Measurements from ENCODE around the gene MUC15. TPM values are rescaled to one million over a fixed set of nuclear protein-coding genes. Genes with fewer than 3 reads are reported as not detected.

The MUC15 gene
- total RNA-seq, 1 experiment from 2014 or later, result not detected

- no peak for TF ChIP-seq CTCF (conservative IDR thresholded peaks at IDR 0.05; ENCODE audit: low read depth, low read length)
- no peak for TF ChIP-seq EZH2 (IDR thresholded peaks at IDR 0.05; ENCODE audit: low read length, unreplicated experiment)
- no peak for TF ChIP-seq EZH2phosphoT487 (IDR thresholded peaks at IDR 0.05; ENCODE audit: borderline replicate concordance, low read length)
- ATAC-seq (no peak), DNase-seq (no peak)
- ChIA-PET POLR2A (ENCODE audit: unreplicated experiment) (no interaction called here), CTCF (no interaction called here)
- H3K4me1 ChIP-seq (ENCODE audit: insufficient read depth, low read length), result no peaks in the 10 kb centered on the region
- no peak overlapping the region for H3K27ac ChIP-seq (ENCODE audit: low read length)
- no peaks in the 10 kb centered on the region for H3K36me3 ChIP-seq (ENCODE audit: low read depth, low read length)
- no peaks in the 10 kb centered on the region for H3F3A ChIP-seq (ENCODE audit: low read length, unreplicated experiment)
- no peak overlapping the region for H3K4me3 ChIP-seq (ENCODE audit: low read length)
- intact Hi-C loops (cut with micrococcal nuclease), result no loop called here
- no peaks in the 10 kb centered on the region for H3K9me2 ChIP-seq (replicated peaks; ENCODE audit: low read length)
- H3K9ac ChIP-seq (ENCODE audit: low read length), result no peak overlapping the region
- H4K20me1 ChIP-seq (ENCODE audit: low read length), result no peaks in the 10 kb centered on the region
- no peaks in the 10 kb centered on the region for H3K79me2 ChIP-seq (ENCODE audit: low read length)
- H3K27me3 ChIP-seq (ENCODE audit: low read length), result no peaks in the 10 kb centered on the region
- H3K4me2 ChIP-seq (ENCODE audit: low read length), result no peak overlapping the region
- no peak overlapping the region for H2AFZ ChIP-seq (ENCODE audit: low read length)
- H3K9me3 ChIP-seq (ENCODE audit: low read length), result no peaks in the 10 kb centered on the region
- no TSS peak for BruUV-seq (replicated peaks)
Measured at GRCh38 chr11:26519469-26519868, 52.6 kb downstream of the MUC15 start.

- Histone ChIP-seq H3K36me3 (ENCODE audit: low read depth, low read length) (no peaks in the 10 kb centered on the region), H3F3A (ENCODE audit: low read length, unreplicated experiment) (no peaks in the 10 kb centered on the region), H2AFZ (ENCODE audit: low read length) (no peak overlapping the region), H3K27me3 (ENCODE audit: low read length) (no peaks in the 10 kb centered on the region), H3K27ac (ENCODE audit: low read length) (no peak overlapping the region), H4K20me1 (ENCODE audit: low read length) (no peaks in the 10 kb centered on the region), H3K9me3 (ENCODE audit: low read length) (no peaks in the 10 kb centered on the region), H3K4me1 (ENCODE audit: insufficient read depth, low read length) (no peaks in the 10 kb centered on the region), H3K9me2 (replicated peaks; ENCODE audit: low read length) (no peaks in the 10 kb centered on the region), H3K79me2 (ENCODE audit: low read length) (no peaks in the 10 kb centered on the region), H3K4me2 (ENCODE audit: low read length) (no peak overlapping the region), H3K4me3 (ENCODE audit: low read length) (no peak overlapping the region), H3K9ac (ENCODE audit: low read length) (no peak overlapping the region)
- DNase-seq (no peak), ATAC-seq (no peak)
- intact Hi-C loops (cut with micrococcal nuclease), result no loop called here
- POLR2A ChIA-PET (ENCODE audit: unreplicated experiment), result no interaction called here
- TF ChIP-seq EZH2 (IDR thresholded peaks at IDR 0.05; ENCODE audit: low read length, unreplicated experiment), result no peak
- no peak for TF ChIP-seq EZH2phosphoT487 (IDR thresholded peaks at IDR 0.05; ENCODE audit: borderline replicate concordance, low read length)
- BruUV-seq (replicated peaks), result no TSS peak
- CTCF ChIA-PET, result no interaction called here
Measured at GRCh38 chr11:26512196-26512595, 59.9 kb downstream of the MUC15 start.

- no peak overlapping the region for H2AFZ ChIP-seq (ENCODE audit: low read length)
- no peak for ATAC-seq
- H3K9me3 ChIP-seq (ENCODE audit: low read length), result no peaks in the 10 kb centered on the region
- no peak overlapping the region for H3K4me3 ChIP-seq (ENCODE audit: low read length)
- TF ChIP-seq EZH2phosphoT487 (IDR thresholded peaks at IDR 0.05; ENCODE audit: borderline replicate concordance, low read length) (no peak), EZH2 (IDR thresholded peaks at IDR 0.05; ENCODE audit: low read length, unreplicated experiment) (no peak), CTCF (conservative IDR thresholded peaks at IDR 0.05; ENCODE audit: low read depth, low read length) (no peak)
- H3K9ac ChIP-seq (ENCODE audit: low read length), result no peak overlapping the region
- intact Hi-C loops (cut with micrococcal nuclease), result no loop called here
- H3K36me3 ChIP-seq (ENCODE audit: low read depth, low read length), result no peaks in the 10 kb centered on the region
- ChIA-PET POLR2A (ENCODE audit: unreplicated experiment) (no interaction called here), CTCF (no interaction called here)
- no peaks in the 10 kb centered on the region for H3K9me2 ChIP-seq (replicated peaks; ENCODE audit: low read length)
- H3K27ac ChIP-seq (ENCODE audit: low read length), result no peak overlapping the region
- no peaks in the 10 kb centered on the region for H3K27me3 ChIP-seq (ENCODE audit: low read length)
- H3K4me1 ChIP-seq (ENCODE audit: insufficient read depth, low read length), result no peaks in the 10 kb centered on the region
- no peaks in the 10 kb centered on the region for H4K20me1 ChIP-seq (ENCODE audit: low read length)
- H3F3A ChIP-seq (ENCODE audit: low read length, unreplicated experiment), result no peaks in the 10 kb centered on the region
- BruUV-seq (replicated peaks), result no TSS peak
- DNase-seq, result no peak
- H3K4me2 ChIP-seq (ENCODE audit: low read length), result no peak overlapping the region
- no peaks in the 10 kb centered on the region for H3K79me2 ChIP-seq (ENCODE audit: low read length)
Measured at GRCh38 chr11:26510756-26511155, 61.3 kb downstream of the MUC15 start.

All from PC-3 (cell line).